GM04504 (cell line): ENCODE measurements around the gene SLC22A5.

Experiments used
- DNase-seq: peaks from one replicate; pipeline ENCODE4 v3.0.0-alpha.2; 2012; ENCODE audit warnings: low read depth

SLC22A5 gene

GRCh38 chr5:132369474-132370180 is at the start of gene SLC22A5:
TSS of gene SLC22A5 (plus strand) at chr5:132369710. CDS start at chr5:132369973, 263 bp downstream.
- DNase-seq: peak; percentile 31

- no peak for DNase-seq
Measured at GRCh38 chr5:132319975-132320374, 49.5 kb upstream of the SLC22A5 start.

GRCh38 chr5:132321109-132321721 is 48.3 kb upstream of the SLC22A5 start:
- DNase-seq: no peak

GRCh38 chr5:132322266-132322665 is 47.2 kb upstream of the SLC22A5 start:
- DNase-seq: no peak

GRCh38 chr5:132323202-132323601 is 46.3 kb upstream of the SLC22A5 start:
- no peak for DNase-seq

GRCh38 chr5:132325691-132326090 is 43.8 kb upstream of the SLC22A5 start:
- DNase-seq: no peak

- peak; percentile 45 for DNase-seq
Measured at GRCh38 chr5:132327252-132327955, 42.1 kb upstream of the SLC22A5 start.

- no peak for DNase-seq
Measured at GRCh38 chr5:132334812-132335211, 34.7 kb upstream of the SLC22A5 start.

GRCh38 chr5:132335402-132335801 is 34.1 kb upstream of the SLC22A5 start:
- DNase-seq: no peak

- no peak for DNase-seq
Measured at GRCh38 chr5:132339502-132339901, 30.0 kb upstream of the SLC22A5 start.

- DNase-seq: no peak
Measured at GRCh38 chr5:132342291-132343180, 27.0 kb upstream of the SLC22A5 start.

GRCh38 chr5:132344775-132345514 is 24.6 kb upstream of the SLC22A5 start:
- no peak for DNase-seq

GRCh38 chr5:132353486-132353995 is 16.0 kb upstream of the SLC22A5 start:
- no peak for DNase-seq

GRCh38 chr5:132354381-132355139 is 14.9 kb upstream of the SLC22A5 start:
- no peak for DNase-seq

- no peak for DNase-seq
Measured at GRCh38 chr5:132355140-132355765, 14.3 kb upstream of the SLC22A5 start.

- no peak for DNase-seq
Measured at GRCh38 chr5:132358775-132359174, 10.7 kb upstream of the SLC22A5 start.

- DNase-seq: no peak
Measured at GRCh38 chr5:132362086-132362485, 7.4 kb upstream of the SLC22A5 start.

GRCh38 chr5:132363431-132364112 is 5.9 kb upstream of the SLC22A5 start:
- DNase-seq: peak; percentile 62

GRCh38 chr5:132364319-132364718 is 5.2 kb upstream of the SLC22A5 start:
- DNase-seq: peak; percentile 72
